Stomach (tissue), 4 donors: ENCODE data around the gene C21orf58.

ENCODE experiments used
- EP300 ChIP-seq: sonication (generic); formaldehyde crosslinking; IDR thresholded peaks from one replicate; pipeline ENCODE4 v1.6.1; 2017; ENCODE audit warnings: antibody characterized with exemption
- POLR2A ChIP-seq, 4 donors: fragments of 450-650 bp; IDR thresholded peaks; one replicate each; pipeline ENCODE4 v1.6.1; 2016; ENCODE audit warnings: antibody characterized with exemption in 4 of 4, control low read depth in 2 of 4, mild to moderate bottlenecking in 1 of 4, moderate library complexity in 1 of 4
- POLR2AphosphoS5 ChIP-seq, 3 donors: sonication (generic); formaldehyde crosslinking; IDR thresholded peaks; one replicate each; pipeline ENCODE4 v1.6.1; 2016; ENCODE audit warnings: antibody characterized with exemption in 3 of 3
- TF ChIP-seq, protein P1 (sequence below), 7 experiments: fragments of 450-650 bp in 4 of 7; fragments of 200-600 bp in 3 of 7; sonication (generic) in 3 of 7; IDR thresholded peaks; one replicate each; pipeline ENCODE4 v1.5.1; 2016 to 2019; ENCODE audit warnings: antibody characterized with exemption in 7 of 7, control low read depth in 2 of 7, mild to moderate bottlenecking in 1 of 7

DNA sequence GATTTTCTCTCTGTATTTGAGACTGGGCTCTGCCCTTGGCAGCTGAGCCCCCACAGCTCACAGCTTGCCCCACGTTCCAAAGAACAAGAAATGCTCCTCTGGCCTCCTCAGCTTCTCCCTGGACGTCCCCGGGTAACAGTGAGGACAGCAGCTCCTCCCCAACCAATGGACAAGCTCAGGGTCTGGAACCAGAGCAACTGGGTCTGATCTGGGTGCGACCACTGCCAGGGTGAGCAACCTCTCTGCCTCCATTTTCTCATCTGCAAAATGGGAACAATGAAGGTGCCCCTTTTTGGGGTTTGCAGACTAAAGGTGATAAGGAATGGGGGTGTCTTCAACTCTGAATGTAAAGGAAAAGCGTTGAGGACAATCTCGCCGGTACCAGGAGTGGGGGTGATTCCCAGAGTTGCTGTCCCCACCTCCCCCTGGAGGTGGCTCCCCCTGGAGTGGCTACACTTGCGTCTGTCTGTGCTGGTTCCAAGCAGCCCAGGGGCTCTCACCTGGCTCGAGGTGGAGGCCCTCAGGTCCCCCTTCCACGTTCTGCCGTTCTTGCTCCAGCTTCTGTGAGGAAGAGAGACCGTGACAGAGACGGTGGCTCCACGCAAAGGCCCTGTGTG is 6.9 kb downstream of the C21orf58 start:
- TF ChIP-seq, protein P1, sequence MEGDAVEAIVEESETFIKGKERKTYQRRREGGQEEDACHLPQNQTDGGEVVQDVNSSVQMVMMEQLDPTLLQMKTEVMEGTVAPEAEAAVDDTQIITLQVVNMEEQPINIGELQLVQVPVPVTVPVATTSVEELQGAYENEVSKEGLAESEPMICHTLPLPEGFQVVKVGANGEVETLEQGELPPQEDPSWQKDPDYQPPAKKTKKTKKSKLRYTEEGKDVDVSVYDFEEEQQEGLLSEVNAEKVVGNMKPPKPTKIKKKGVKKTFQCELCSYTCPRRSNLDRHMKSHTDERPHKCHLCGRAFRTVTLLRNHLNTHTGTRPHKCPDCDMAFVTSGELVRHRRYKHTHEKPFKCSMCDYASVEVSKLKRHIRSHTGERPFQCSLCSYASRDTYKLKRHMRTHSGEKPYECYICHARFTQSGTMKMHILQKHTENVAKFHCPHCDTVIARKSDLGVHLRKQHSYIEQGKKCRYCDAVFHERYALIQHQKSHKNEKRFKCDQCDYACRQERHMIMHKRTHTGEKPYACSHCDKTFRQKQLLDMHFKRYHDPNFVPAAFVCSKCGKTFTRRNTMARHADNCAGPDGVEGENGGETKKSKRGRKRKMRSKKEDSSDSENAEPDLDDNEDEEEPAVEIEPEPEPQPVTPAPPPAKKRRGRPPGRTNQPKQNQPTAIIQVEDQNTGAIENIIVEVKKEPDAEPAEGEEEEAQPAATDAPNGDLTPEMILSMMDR (IDR thresholded peaks at IDR 0.05) = no peak
- TF ChIP-seq POLR2AphosphoS5 (IDR thresholded peaks at IDR 0.05) = no peak
- TF ChIP-seq POLR2A (IDR thresholded peaks at IDR 0.05) = no peak
- TF ChIP-seq EP300 = no peak
